ENCODE data around the gene NUP210L.

Gene NUP210L

GRCh38 chr1:154193821-154194220 is 38.9 kb upstream of the NUP210L start:
- TF ChIP-seq EZH2phosphoT487 (IDR thresholded peaks at IDR 0.05; ENCODE audit: borderline replicate concordance): no peak
- no peak for TF ChIP-seq CTCF (conservative IDR thresholded peaks at IDR 0.05; ENCODE audit: low read length)
- Histone ChIP-seq H3K4me3 (ENCODE audit: low read length, poor library complexity, severe bottlenecking) (no peak overlapping the region), H3K9me3 (ENCODE audit: insufficient read depth, low read depth, low read length) (no peaks in the 10 kb centered on the region), H3F3A (ENCODE audit: low read depth) (no peaks in the 10 kb centered on the region), H3K4me1 (ENCODE audit: insufficient read depth, low read length, poor library complexity, severe bottlenecking) (no peaks in the 10 kb centered on the region), H2AFZ (ENCODE audit: low read length) (no peak overlapping the region), H3K4me2 (ENCODE audit: low read depth, low read length, poor library complexity, severe bottlenecking) (no peak overlapping the region), H3K79me2 (ENCODE audit: insufficient read depth, low read length) (no peaks in the 10 kb centered on the region), H3K27me3 (ENCODE audit: insufficient read depth, low read length, poor library complexity, severe bottlenecking) (no peaks in the 10 kb centered on the region), H3K9me2 (replicated peaks; ENCODE audit: low read depth, low read length) (no peaks in the 10 kb centered on the region), H4K20me1 (ENCODE audit: insufficient read depth, low read length, poor library complexity, severe bottlenecking) (no peaks in the 10 kb centered on the region), H3K9ac (ENCODE audit: low read depth, low read length, poor library complexity, severe bottlenecking) (no peak overlapping the region), H3K36me3 (ENCODE audit: insufficient read depth, low read length) (no peaks in the 10 kb centered on the region)

GRCh38 chr1:154192476-154192875 is 37.6 kb upstream of the NUP210L start:
- H2AFZ ChIP-seq (ENCODE audit: low read length): no peak overlapping the region
- no peak overlapping the region for H3K4me3 ChIP-seq (ENCODE audit: low read length, poor library complexity, severe bottlenecking)

GRCh38 chr1:154191990-154192461 is 37.2 kb upstream of the NUP210L start, which contains the start of gene TPM3:
TSS of gene TPM3 (minus strand) at chr1:154192100. CDS start at chr1:154192018, 82 bp downstream.
- Histone ChIP-seq H2AFZ (ENCODE audit: low read length) (no peak within 1 kb of the TSS), H3K4me3 (ENCODE audit: low read length, poor library complexity, severe bottlenecking) (no peak within 1 kb of the TSS), H3K4me2 (ENCODE audit: low read depth, low read length, poor library complexity, severe bottlenecking) (no peak within 1 kb of the TSS), H4K20me1 (ENCODE audit: insufficient read depth, low read length, poor library complexity, severe bottlenecking) (no peaks in the 10 kb centered on the region), H3K4me1 (ENCODE audit: insufficient read depth, low read length, poor library complexity, severe bottlenecking) (no peaks in the 10 kb centered on the region), H3K9me3 (ENCODE audit: insufficient read depth, low read depth, low read length) (no peaks in the 10 kb centered on the region), H3K9me2 (replicated peaks; ENCODE audit: low read depth, low read length) (no peaks in the 10 kb centered on the region), H3K9ac (ENCODE audit: low read depth, low read length, poor library complexity, severe bottlenecking) (no peak within 1 kb of the TSS), H3K36me3 (ENCODE audit: insufficient read depth, low read length) (no peaks in the 10 kb centered on the region), H3F3A (ENCODE audit: low read depth) (no peaks in the 10 kb centered on the region), H3K79me2 (ENCODE audit: insufficient read depth, low read length) (no peaks in the 10 kb centered on the region), H3K27me3 (ENCODE audit: insufficient read depth, low read length, poor library complexity, severe bottlenecking) (no peaks in the 10 kb centered on the region)
- TF ChIP-seq CTCF (conservative IDR thresholded peaks at IDR 0.05; ENCODE audit: low read length) (no peak), EZH2phosphoT487 (IDR thresholded peaks at IDR 0.05; ENCODE audit: borderline replicate concordance) (no peak)

More at GRCh38 chr1:154192476-154192875, 37.6 kb upstream of the NUP210L start:
- Histone ChIP-seq H3K4me1 (ENCODE audit: insufficient read depth, low read length, poor library complexity, severe bottlenecking) (no peaks in the 10 kb centered on the region), H3K9me3 (ENCODE audit: insufficient read depth, low read depth, low read length) (no peaks in the 10 kb centered on the region), H3K4me2 (ENCODE audit: low read depth, low read length, poor library complexity, severe bottlenecking) (no peak overlapping the region), H3K9me2 (replicated peaks; ENCODE audit: low read depth, low read length) (no peaks in the 10 kb centered on the region), H3K9ac (ENCODE audit: low read depth, low read length, poor library complexity, severe bottlenecking) (no peak overlapping the region), H3K79me2 (ENCODE audit: insufficient read depth, low read length) (no peaks in the 10 kb centered on the region), H3F3A (ENCODE audit: low read depth) (no peaks in the 10 kb centered on the region), H4K20me1 (ENCODE audit: insufficient read depth, low read length, poor library complexity, severe bottlenecking) (no peaks in the 10 kb centered on the region), H3K27me3 (ENCODE audit: insufficient read depth, low read length, poor library complexity, severe bottlenecking) (no peaks in the 10 kb centered on the region), H3K36me3 (ENCODE audit: insufficient read depth, low read length) (no peaks in the 10 kb centered on the region)
- TF ChIP-seq CTCF (conservative IDR thresholded peaks at IDR 0.05; ENCODE audit: low read length): no peak
- no peak for TF ChIP-seq EZH2phosphoT487 (IDR thresholded peaks at IDR 0.05; ENCODE audit: borderline replicate concordance)
